ENCODE measurements around the gene CGNL1.

Gene CGNL1

DNA sequence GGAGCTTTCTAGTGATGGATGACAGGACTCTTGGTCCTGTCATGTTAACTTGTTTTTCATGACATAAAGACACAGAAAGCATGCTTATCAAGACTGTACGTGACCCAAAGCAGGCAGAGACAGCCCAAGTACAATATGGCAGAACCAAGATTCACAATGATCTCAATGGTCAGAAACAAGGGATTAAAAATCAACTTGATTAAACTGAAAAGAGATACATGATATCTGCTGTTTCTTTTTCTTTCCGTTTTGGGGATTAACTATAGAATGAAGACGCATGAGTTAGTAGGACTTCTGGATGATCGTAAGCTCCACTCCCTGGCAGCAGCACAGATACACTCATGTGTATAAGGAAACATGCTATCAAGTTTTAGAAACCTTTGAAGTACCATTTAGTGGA is 117.0 kb downstream of the CGNL1 start:
- in situ Hi-C loops (cut with HindIII; ENCODE audit: low sequenced_read_pairs), result loop anchor here (5.0 kb wide), 1 partner anchor 61 kb away; no protein-coding TSS in a partner anchor

DNA sequence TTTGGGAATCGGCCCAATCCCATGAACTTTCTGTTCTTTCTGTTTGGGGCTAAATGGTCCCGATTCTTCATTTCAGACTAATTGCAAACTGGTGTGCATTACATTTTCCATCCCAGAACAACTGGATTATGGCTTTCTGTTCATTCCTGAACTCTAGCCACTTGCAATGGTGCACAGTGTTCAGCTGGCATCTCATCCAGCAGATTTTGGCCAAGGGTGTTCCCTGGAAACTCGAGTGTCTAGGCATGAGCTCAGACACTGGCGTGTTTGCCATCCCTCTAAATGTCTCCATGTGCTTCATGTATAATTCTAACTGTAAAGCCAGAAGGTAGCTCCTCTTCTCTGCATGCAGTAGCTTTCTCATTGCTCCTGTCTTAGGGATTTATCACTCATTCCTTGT is 118.3 kb downstream of the CGNL1 start:
- in situ Hi-C loops (cut with HindIII; ENCODE audit: low sequenced_read_pairs), result loop anchor here (5.0 kb wide), 1 partner anchor 62 kb away; no protein-coding TSS in a partner anchor

DNA sequence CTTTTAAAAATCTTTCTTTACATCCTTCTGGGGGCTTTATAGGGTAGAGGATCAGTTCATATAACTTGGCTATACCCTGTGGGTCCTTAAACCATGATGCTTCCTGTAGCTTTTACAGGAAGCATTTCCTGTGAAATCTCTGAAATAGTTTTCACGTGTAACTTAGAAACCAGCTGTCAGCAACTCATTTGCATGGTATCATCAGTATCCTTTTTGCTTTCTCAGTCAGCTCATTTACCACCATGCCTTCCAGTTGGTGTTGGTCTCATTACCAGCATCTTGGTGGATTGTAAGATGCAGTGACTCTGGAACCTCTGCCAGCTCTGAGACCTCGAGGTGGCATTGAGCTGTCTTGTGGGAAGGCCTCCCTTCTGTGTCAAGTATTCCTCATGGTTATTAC is 118.7 kb downstream of the CGNL1 start:
- in situ Hi-C loops (cut with HindIII; ENCODE audit: low sequenced_read_pairs), result no loop called here

DNA sequence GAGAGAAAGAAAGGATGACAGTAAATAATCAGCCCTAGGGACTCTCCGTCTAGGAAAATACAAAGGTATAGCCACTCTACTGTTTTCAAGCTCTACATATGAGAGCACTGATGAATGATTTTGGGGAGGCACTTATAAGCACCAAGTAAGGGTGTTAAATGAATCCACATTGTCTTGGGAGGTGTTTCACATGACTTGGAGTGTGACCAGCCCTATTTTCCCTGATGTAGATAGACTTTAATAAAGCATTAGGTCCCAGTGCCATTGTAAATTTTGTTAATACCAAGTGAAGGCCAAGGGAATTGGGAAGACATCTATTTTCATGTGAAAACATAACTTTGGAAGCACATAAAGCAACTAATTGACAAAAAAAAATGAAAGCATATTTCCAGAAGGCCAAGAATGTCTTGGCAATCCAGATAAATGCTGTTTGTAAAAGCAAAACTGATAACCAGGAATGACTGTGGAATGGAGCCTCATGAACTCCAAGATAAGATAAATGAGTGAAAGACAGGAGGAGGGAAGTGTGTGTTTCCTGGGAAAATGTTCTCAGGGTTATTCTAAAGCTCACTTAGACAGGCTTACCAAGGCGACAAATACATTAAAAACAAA is 119.4 kb downstream of the CGNL1 start:
- in situ Hi-C loops (cut with HindIII; ENCODE audit: low sequenced_read_pairs), result no loop called here

DNA sequence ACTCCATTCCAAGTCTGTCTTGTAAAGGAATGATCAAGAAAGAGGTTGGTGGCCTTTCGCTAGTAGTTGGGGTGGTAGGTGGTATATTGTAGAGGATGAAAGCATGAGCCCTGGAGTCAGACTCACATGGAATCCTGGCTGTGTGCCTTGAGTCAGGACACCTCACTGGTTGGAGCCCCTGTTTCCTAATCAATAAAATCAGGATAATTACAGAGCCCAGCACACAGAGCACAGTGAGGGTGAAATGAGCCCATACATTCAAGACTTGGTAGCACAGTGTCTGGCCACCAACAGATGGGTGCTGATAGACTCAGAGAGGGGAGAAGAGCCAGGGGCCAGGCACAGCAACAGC is 120.3 kb downstream of the CGNL1 start:
- in situ Hi-C loops (cut with HindIII; ENCODE audit: low sequenced_read_pairs), result no loop called here

DNA sequence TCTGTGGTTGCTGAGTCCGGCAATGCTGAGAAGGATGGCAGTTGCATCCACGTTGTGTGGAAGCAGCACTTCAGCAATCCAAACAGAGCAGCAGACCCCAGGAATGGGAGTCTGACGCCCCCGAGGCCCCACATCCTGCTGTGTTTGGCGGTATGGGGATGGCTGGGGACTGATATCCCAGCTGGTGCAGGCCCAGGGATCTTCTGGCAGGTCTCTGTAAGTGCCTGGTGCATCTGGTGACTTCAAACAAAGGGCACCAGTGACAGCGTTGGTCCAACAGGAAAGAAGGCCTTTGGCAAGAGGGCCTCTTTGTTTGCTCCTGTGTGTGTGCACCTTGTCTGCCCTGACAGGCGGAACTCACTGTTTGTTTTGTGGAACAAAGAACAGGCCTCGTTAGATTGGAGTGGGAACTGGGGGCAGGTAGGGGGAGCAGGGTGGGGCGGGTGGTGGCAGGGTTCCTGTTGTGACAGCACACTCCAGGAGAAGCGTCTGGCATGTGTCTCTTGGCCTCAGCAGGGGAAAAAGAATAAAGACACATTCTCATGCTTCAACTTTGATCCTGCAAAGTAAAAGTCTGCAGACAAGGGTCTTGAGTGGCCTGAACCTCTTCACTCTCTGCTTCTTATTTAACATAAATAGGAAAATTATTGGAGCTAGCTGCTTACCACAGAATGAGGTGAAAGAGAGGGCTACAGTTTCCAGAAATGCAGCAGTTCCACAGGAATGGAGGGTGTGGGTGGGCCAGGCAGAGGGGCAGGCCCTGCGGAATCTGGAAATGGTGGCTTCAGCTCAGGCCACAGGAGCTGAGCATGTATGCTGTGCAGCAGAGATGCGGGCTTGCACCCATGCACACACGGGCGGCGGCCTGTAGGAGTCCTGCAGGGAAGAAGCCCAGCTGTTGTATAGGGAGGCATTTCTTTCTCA is 120.9 kb downstream of the CGNL1 start:
- in situ Hi-C loops (cut with HindIII; ENCODE audit: low sequenced_read_pairs), result no loop called here

DNA sequence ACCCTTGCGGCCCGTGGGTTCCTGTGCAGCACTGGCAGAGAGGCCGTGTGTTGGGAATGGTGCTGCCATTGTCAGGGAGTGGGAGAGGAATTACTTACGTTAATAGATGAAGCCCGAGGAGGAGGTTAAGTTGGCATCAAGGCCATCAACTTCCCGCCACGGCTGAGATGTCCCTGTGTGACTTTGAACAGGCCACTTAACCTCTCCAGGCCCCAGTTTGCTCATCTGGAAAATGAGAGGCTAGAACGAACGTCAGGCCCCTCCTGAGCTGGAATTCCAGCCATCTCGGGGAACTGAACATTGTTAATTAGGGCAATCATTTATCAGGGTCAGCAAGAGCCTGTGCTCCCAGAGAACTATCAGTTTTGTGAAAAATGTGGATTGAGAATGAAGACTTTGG is 124.0 kb downstream of the CGNL1 start:
- in situ Hi-C loops (cut with HindIII; ENCODE audit: low sequenced_read_pairs), result no loop called here

DNA sequence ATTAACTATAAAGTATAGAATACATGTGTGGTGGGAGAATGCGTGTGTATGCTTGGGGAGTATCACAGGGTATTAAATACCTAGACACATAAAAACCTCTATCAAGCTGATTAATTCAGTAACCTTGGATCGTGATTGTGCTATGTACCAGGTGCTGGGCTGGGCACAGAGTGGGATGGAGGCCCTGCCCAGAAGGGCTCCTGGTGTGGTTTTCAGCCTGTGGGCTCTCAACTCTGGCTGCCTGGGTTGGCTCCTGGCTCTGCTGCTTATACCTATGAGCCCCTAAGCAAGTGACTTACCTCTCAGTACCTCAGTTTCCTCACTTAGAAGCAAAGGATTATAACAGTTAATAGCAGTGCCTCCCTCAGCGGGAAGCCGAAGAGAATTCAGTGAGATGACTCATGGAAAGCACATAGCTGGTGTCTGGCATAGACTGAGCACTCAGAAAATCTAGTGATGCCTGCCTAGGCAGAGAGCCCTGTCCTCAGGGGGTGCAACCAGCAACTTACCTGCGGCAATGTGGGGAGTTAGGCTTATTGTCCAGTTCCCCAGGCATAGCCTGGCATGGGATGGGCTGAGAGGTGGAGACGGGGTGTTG is 124.8 kb downstream of the CGNL1 start:
- in situ Hi-C loops (cut with HindIII; ENCODE audit: low sequenced_read_pairs), result no loop called here

DNA sequence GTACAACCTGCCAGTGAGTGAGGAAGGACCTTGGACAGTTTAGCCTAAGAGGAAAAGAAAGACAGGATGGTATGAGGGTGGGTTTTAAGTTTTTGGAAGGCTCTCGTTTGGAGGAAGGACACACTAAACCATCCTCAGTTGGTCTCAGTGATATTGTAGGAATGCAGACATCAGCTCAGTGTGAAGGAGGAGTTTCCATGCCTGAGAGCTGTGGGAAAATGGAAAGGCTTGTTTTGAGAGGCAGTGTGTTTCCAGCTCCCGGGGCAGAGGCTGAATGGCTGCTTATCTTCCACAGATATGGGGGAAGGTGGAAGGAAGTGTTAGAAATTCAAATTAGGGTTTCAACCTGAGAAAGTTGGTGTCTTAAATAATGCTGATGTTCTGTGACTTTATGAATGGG is 125.8 kb downstream of the CGNL1 start:
- in situ Hi-C loops (cut with HindIII; ENCODE audit: low sequenced_read_pairs), result no loop called here

DNA sequence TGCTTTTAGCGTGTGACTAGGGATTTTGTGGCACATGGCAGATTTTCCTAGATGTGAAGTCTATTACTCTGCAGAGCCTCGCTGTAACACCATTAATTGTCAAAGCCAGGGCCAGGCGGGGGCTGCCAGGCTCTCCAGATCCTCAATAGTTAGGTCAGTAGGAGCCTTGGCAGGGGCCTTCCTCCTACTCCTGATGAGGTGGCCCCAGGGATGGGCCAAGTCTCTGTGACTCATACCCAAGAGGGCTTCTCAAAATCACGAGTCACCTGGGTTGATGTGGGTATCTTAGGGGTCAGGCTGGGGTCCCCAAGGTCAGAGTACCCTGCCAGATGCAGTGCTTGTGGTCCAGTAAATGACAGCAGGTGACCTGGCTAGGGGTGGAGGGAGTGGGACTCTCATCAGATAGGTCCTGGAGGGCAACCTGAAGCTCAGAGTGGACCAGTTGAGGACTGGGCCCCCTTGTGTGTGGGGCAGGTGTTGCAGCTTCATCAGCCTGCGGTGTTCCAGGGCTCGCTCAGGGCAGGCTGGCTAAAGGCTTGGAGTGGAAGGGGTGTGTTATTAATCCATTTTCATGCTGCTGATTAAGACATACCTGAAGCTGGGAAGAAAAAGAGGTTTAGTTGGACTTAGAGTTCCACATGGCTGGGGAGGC is 126.9 kb downstream of the CGNL1 start:
- in situ Hi-C loops (cut with HindIII; ENCODE audit: low sequenced_read_pairs), result no loop called here

DNA sequence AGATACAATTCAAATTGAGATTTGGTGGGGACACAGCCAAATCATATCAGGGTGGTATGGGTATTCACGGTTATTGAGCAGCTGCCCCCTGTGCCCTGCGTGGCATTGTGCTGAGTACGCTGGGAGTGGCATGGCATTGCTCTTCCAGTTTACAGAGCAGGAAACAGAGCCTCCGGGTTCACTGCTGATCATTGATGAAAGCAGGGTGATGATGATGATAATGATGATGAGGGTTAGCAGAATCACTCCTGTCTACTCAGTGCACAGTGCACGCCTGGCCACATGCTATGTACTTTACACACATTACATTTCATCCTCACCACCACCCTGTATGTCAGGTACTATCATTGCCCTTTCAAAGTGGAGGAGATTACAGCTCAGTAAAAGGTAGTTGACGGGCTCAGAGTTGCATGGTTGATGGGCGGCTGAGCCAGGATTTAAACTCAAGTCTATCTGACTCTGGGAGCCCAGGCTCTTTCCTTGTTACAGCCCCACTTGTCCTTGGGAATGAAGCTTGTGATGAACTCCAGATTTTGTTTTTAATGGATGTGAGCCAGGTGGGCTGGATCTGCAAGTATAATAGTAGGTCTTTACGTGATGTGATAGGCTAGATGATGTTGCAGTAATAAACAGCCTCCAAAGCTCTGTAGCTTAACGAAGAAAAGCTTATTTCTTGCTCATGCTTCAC is 127.8 kb downstream of the CGNL1 start:
- in situ Hi-C loops (cut with HindIII; ENCODE audit: low sequenced_read_pairs), result no loop called here

DNA sequence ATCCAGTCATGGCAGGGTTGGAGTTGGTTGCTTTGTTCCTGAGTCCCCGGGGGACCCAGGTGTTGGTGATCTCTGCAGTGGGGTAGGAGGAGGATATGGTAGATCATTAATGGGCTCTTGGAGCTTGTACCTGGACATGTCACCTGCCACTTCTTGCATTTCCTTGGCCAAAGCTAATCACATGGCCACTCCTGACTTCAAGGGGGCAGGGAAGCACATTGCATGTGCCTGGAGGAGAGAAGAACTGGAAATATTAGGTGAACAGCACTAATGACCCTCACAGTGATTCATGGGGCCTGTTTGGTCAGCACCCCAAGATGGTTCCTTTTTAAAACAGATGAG is 128.3 kb downstream of the CGNL1 start:
- in situ Hi-C loops (cut with HindIII; ENCODE audit: low sequenced_read_pairs), result no loop called here

DNA sequence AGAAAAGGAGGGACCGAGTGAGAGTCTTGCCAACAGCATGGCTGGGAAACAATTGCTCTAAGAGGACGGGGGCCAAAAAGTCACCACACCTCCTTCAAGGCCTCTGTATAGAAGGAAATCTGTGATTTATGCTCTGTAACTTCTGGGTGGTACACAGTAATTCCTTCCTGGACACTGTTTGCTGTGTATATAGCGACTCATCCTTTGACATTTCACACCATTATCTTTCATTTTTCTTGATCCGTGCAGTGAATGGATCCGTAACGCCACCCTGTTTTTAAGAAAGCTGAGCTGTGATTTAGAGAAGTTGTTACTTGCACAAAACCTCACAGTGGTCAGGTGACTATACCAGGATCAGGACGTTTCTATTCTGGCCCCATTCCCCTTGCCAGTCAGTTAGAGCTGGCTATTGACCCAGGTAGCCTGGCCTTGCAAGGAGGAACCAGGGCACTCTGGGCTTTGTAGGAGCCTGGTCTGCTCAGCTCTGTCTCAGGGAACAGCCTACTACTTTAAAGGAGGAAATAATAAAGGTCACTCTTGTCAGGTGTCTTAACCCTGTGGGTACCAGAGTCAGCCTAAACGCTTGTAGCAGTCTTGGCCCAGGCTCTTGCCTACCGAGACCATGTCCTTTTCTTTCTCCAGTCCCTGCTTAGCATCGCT is 128.9 kb downstream of the CGNL1 start:
- in situ Hi-C loops (cut with HindIII; ENCODE audit: low sequenced_read_pairs), result no loop called here

DNA sequence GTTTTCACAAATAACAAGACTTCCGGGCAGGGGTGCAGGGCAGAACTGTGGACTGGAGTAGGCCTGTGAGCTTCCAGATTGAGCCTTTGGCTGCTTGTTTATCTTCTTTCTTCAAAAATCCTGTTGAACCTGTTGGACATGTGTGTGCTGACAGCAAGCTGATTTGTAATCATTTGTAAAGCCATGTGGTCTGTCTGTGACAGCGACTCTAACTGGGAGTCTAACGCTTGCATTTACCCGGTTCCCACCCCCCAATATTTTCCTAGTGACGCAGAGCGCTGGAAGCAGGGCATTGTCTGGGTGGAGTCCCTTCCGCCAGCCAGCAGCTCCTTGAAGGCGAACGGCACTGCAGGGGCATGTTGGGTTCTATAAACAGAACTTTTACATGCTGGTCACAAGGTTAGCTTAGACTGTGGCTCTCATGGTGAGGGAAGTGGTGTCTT is 129.7 kb downstream of the CGNL1 start:
- in situ Hi-C loops (cut with HindIII; ENCODE audit: low sequenced_read_pairs), result no loop called here

DNA sequence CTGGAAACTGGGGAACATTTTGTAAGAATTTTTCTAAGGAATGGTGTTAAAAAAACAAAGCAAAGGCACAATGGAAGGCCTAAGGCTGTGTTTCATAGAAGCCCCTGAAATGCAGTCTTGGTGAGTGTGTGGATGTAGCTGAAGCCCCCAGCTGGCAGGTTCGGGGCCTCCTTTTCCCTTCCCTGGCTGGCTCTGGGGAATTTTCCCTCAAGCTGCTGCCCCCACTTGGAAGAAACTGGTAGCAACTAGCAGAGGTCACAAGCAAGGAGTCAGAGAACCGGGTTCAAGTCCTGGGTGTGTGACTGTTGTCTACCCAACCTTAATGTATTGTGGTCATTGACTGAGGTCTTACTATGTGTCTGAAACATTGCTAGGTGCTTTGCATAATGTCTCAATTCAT is 130.1 kb downstream of the CGNL1 start:
- in situ Hi-C loops (cut with HindIII; ENCODE audit: low sequenced_read_pairs), result no loop called here

DNA sequence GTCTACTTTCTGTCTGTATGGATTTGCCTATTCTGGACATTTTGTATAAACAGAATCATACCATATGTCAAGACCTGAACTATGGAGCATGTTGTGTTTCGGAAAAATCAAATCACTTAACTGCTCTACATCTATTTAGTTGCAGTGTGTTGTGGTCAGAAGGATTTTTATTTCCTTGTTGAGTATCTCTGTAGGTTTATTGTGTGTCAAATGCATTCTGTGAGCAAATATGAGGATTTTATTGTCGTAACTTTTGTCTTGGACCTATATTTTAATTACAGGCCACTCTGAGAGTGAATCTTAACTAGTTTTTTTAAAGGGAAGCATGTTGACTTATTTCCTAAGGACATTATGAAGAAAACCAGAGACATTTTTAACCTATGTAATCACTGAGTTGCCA is 130.8 kb downstream of the CGNL1 start:
- in situ Hi-C loops (cut with HindIII; ENCODE audit: low sequenced_read_pairs), result no loop called here

DNA sequence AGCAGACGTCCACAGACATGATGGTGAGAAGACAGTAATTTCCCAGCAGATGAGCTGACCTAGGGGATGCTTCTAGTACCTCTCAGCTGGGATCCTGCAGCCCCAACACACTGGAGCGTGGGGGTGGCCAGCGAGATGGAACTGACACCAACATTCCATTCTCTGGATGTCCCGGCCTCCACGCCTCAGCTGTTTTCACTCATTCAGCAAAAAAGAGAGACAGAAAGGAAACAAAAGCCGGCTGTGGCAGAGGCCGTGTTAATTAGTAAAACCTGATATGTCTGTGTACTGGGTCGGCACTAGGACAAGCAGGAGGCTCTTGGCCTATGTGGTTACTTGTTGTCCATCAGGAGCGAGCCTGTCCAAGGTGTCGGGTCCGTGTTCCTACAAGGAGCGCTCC is 132.8 kb downstream of the CGNL1 start:
- in situ Hi-C loops (cut with HindIII; ENCODE audit: low sequenced_read_pairs), result no loop called here

DNA sequence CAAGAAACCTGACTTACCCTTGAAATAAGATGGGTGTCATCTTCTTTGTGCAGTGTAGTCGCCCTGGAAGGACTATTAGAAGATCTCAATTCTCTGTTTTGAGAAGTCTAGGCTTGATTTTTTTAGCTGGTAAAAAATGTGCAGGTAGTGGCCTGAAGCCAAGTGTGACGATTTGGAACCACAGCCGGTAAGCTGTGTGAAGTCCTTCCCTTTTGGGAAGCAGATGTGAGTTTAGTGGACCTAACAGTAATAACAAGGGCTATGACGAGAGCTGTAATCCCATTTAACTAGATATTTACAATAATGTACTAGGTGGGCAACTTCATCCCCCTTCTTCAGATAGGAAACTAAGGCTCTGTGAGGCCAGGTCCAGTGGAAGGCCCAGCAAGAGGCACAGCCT is 133.7 kb downstream of the CGNL1 start:
- in situ Hi-C loops (cut with HindIII; ENCODE audit: low sequenced_read_pairs), result no loop called here

DNA sequence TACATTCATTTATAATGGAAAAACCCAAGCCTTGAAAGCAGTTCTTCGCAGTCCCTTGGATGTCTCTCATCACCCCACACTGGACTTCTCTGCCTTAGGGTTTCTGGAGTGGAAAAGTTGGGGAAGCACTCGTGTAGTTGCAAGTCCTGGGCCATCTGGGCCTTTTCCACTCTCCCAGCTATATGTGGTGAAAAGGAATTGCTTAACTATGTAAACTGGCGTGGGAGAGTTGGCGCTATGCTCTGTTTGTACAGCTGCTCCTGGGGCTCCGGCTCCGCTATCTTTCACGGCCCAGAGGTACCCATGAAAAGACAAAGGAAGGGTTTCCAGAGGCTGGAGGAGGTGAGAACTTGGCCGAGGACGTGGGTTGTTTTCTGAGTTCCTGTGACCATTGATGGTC is 134.3 kb downstream of the CGNL1 start:
- in situ Hi-C loops (cut with HindIII; ENCODE audit: low sequenced_read_pairs), result no loop called here

DNA sequence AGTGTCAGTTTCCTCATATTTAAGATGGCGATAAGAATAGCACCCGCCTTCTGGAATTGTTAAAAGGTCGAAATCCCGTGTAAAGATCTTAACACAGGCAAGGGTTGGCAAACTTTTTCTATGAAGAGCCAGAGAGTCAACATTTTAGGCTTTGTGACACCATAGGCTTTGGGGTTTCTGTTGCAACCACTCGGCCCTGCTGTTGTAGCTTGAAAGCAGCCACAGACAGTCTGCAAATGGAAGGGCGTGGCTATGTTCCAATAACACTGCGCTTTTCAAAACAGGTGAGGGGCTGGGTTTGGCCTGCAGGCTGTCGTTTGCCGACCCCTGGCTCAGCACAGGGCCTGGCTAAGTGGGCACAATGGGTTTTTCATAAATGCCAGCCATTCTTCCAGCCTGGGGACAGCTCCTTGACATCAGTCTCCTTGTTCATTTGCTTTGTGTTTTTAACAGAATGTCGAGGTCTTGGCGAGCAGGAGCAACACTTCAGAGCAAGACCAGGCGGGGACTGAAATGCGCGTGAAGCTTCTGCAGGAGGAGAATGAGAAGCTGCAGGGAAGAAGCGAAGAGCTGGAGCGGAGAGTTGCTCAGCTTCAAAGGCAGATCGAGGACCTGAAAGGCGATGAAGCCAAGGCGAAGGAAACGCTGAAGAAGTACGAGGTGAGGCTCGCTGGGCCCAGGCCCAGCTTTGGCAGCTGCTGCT is 140.2 kb downstream of the CGNL1 start:
- in situ Hi-C loops (cut with HindIII; ENCODE audit: low sequenced_read_pairs), result no loop called here

All from DLD1 (cell line).